ENCODE data around the gene TAX1BP1. TPM values are rescaled to one million over a fixed set of nuclear protein-coding genes. Genes with fewer than 3 reads are reported as not detected.

Gene TAX1BP1
- total RNA-seq, 1 donor from 2014 or later = 87.6 TPM

DNA sequence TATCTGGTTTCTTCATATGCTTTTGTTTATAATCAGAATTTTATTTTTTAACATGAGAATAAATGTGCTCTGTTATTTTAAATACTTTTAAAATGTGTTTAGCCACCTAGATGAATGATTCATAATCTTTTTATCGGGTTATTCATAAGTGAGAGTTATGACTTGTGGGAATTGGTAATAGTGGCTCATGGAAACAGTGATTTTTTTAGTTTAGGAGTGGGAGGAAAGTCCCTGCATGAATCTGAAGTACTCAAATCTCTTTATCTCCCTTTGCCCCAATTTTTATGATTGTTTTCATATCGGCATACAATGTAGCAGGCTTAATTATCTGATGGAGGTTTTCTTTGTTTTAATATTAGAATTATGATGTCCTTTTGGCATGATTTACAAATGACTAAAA, 42.9 kb downstream of the TAX1BP1 start:
- H3K27ac Mint-ChIP-seq = no peak overlapping the region
- no peaks in the 10 kb centered on the region for H3K9me3 Mint-ChIP-seq
- H3K36me3 Mint-ChIP-seq = peaks cover 9% of the 10 kb centered on the region
- H3K27me3 Mint-ChIP-seq = no peaks in the 10 kb centered on the region
- no peak overlapping the region for H3K4me3 Mint-ChIP-seq
- peaks cover 7% of the 10 kb centered on the region for H3K4me1 Mint-ChIP-seq (ENCODE audit: unreplicated experiment)
- TF ChIP-seq, protein P1, sequence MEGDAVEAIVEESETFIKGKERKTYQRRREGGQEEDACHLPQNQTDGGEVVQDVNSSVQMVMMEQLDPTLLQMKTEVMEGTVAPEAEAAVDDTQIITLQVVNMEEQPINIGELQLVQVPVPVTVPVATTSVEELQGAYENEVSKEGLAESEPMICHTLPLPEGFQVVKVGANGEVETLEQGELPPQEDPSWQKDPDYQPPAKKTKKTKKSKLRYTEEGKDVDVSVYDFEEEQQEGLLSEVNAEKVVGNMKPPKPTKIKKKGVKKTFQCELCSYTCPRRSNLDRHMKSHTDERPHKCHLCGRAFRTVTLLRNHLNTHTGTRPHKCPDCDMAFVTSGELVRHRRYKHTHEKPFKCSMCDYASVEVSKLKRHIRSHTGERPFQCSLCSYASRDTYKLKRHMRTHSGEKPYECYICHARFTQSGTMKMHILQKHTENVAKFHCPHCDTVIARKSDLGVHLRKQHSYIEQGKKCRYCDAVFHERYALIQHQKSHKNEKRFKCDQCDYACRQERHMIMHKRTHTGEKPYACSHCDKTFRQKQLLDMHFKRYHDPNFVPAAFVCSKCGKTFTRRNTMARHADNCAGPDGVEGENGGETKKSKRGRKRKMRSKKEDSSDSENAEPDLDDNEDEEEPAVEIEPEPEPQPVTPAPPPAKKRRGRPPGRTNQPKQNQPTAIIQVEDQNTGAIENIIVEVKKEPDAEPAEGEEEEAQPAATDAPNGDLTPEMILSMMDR (conservative IDR thresholded peaks at IDR 0.05) = no peak
- DNase-seq (ENCODE audit: extremely low spot score, unreplicated experiment) = no peak

DNA sequence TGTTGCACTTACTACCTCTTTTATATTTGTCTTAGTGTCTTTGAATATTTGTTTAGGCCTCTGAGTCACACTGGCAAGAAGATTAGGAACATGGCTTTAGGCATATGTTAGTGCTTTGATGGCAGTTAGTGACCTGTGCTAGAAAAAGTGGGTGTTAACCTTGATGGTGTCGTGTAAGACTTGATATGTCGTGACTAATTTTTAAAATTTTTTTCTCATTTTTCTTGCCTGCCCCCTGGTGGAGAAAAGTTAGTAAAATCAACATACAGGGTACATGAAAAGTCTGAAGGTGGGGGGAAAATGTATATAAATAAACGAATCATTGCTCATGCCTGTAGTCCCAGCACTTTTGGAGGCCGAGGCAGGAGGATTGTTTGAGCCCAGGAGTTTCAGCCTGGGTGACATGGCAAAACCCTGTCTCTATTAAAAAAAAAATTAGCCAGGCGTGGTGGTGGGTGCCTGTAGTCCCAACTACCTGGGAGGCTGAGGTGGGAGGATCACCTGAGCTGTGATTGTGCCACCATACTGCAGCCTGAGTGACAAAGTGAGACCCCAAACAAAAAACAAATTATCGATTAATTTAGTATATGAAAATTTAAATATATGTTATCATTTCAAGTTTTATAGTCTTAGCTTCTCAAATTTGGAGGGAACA, 44.6 kb downstream of the TAX1BP1 start:
- no peak for DNase-seq (ENCODE audit: extremely low spot score, unreplicated experiment)
- TF ChIP-seq, protein P1 (conservative IDR thresholded peaks at IDR 0.05) = peak; percentile 83
- no peak overlapping the region for H3K27ac Mint-ChIP-seq
- H3K27me3 Mint-ChIP-seq = no peaks in the 10 kb centered on the region
- H3K36me3 Mint-ChIP-seq = peaks cover 16% of the 10 kb centered on the region
- H3K4me3 Mint-ChIP-seq = no peak overlapping the region
- H3K9me3 Mint-ChIP-seq = no peaks in the 10 kb centered on the region
- H3K4me1 Mint-ChIP-seq (ENCODE audit: unreplicated experiment) = peaks cover 7% of the 10 kb centered on the region

DNA sequence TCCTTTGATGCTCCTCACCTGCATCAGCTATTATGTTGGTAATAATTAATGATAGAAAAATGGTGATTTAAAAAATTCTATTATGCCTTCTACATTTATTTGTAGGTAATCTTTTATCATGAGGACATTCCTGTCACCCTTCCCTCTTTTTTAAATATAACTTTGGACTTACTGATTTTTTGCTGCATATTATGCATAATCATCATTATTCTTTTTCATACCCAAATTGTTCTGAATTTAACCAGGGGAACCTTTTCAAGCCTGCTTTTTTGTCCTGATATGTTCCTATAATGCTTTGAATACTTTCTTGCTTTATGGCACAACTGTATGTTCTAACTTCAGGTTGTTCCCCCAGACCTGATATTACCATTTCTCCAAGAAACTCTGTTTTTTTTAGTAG, 48.5 kb downstream of the TAX1BP1 start:
- no peaks in the 10 kb centered on the region for H3K27me3 Mint-ChIP-seq
- no peaks in the 10 kb centered on the region for H3K9me3 Mint-ChIP-seq
- peaks cover 4% of the 10 kb centered on the region for H3K4me1 Mint-ChIP-seq (ENCODE audit: unreplicated experiment)
- TF ChIP-seq, protein P1 (conservative IDR thresholded peaks at IDR 0.05) = no peak
- H3K27ac Mint-ChIP-seq = no peak overlapping the region
- DNase-seq (ENCODE audit: extremely low spot score, unreplicated experiment) = no peak
- H3K36me3 Mint-ChIP-seq = peaks cover 35% of the 10 kb centered on the region
- no peak overlapping the region for H3K4me3 Mint-ChIP-seq

DNA sequence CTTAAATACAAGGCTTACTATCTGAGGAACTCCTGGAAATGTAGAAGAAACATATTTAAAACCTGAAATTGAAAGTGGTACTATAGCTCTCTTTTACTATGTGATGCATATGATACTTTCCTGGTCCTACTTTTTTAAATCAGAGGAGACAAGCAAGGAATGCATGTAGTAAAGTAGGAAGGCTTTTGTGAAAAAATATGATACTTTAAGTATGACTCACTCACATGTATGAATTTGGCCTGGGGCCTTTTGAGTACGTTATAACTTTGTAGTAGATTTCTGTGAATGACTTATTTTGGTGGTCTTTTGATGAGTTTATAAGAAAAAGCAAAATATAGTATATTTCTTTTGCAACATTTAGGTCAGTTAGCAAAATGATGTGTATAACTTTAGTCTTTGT, 53.8 kb downstream of the TAX1BP1 start:
- DNase-seq (ENCODE audit: extremely low spot score, unreplicated experiment) = no peak
- TF ChIP-seq, protein P1 (conservative IDR thresholded peaks at IDR 0.05) = no peak
- no peaks in the 10 kb centered on the region for H3K9me3 Mint-ChIP-seq
- peaks cover 49% of the 10 kb centered on the region for H3K36me3 Mint-ChIP-seq
- no peaks in the 10 kb centered on the region for H3K4me1 Mint-ChIP-seq (ENCODE audit: unreplicated experiment)
- H3K4me3 Mint-ChIP-seq = no peak overlapping the region
- H3K27ac Mint-ChIP-seq = no peak overlapping the region
- no peaks in the 10 kb centered on the region for H3K27me3 Mint-ChIP-seq

DNA sequence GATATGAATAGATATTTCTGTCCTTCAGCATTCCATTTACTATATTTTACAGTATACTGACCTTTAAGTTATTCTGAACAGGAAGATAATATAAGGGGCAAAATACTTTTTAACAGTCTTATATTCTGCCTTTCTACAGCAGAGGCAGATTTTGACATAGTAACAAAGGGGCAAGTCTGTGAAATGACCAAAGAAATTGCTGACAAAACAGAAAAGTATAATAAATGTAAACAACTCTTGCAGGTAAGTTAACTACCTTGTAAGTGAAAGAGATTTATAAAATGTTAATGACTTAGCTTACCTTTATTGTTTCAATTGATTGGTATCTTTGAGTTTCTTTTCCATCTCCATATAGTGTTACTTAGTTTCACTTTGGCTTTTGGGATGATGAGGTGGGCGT, 56.0 kb downstream of the TAX1BP1 start:
- Mint-ChIP-seq H3K27ac (no peak overlapping the region), H3K9me3 (no peaks in the 10 kb centered on the region), H3K36me3 (peaks cover 49% of the 10 kb centered on the region), H3K4me3 (no peak overlapping the region), H3K27me3 (no peaks in the 10 kb centered on the region), H3K4me1 (ENCODE audit: unreplicated experiment) (no peaks in the 10 kb centered on the region)
- TF ChIP-seq, protein P1 (conservative IDR thresholded peaks at IDR 0.05) = no peak
- DNase-seq (ENCODE audit: extremely low spot score, unreplicated experiment) = no peak

Measured in type B pancreatic cell (in vitro differentiated cells).